MV-4-11 (cell line): ENCODE measurements around the gene GPC5.
"Not testable (repeated sequence)": the region's sequence is repeated elsewhere in the genome, so short reads cannot be mapped to it uniquely, and the experiment has no call there.

Source experiments
- DNase-seq: peaks from one replicate; lab custom pipeline; 2025; lab: John Stamatoyannopoulos, UW

Gene GPC5

DNA sequence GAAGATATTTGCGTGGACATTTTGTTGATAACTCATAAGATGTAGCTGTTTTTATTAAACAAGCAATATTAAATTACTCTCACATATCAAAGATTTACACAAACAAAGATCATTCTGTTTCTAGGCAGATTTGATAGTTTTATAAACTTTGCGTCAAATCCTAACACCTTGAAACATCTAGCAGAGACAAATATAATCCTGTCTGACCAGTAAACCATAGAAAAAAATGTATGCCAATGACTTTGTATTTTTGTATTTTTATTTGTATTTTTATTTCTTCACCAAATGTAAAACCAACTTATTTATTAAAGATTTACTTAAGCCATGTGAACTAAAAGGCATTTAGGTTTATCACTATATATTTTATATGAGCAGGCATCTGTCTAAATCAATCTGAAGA, 494.6 kb downstream of the GPC5 start:
- DNase-seq: no peak

DNA sequence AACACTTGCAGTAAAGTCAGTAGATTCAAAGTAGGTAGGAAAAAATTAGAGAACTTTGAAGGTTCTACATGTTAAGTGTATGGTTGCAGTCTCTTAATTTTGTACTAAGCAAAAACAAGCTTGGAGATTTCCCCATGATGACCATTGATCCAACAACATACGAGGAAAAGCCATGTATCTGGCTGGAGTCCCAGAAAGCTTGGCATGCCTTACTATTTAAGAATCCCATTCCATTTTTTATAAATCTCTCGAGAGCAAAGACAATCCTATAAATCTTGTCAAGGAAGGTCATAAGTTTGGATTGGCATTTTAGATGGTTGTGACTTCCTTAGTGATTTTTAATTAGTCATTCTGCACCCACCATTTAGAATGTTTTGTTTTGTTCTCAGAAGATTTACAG, 495.9 kb downstream of the GPC5 start:
- DNase-seq: no peak

DNA sequence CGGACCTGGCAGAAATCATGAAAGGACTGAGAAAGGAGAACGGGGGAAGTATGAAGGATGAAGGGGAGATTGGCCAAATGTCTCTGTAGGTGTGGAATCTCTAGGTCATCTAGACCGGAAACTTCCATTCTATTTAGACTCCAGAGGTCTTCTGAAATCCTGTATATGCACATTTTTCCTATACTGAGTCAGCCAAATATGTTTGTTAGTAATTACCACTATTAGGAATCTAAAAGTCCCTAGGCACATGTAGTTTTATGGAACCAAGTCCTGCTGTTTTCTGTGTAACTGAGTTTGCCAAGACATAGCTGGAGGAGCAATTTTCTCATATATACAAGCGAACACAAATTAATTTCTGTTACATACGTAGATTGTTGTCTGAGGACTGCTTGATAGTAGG, 498.1 kb downstream of the GPC5 start:
- DNase-seq: no peak

DNA sequence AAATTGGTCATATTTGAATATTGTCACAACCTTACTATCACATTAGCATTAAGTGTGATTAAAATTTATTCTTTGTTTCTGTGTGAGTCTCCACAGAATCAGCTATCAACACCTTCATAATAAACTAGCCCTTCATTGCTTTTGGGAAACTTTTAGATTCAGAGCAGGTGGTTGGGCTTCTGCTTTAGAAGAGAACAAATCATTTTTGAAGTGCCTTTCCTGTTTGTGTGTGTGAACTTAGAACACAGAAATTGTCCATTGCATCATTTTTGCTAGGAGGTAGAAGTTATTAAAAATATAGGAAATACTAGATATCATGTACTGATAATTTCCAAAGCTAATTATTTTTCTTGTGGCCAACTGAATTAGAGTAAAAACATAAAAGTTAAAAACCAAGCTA, 500.6 kb downstream of the GPC5 start:
- DNase-seq: not testable (repeated sequence)

- DNase-seq: no peak
These were observed 503.9 kb downstream of the GPC5 start for GRCh38 chr13:91902291-91902690.

DNA sequence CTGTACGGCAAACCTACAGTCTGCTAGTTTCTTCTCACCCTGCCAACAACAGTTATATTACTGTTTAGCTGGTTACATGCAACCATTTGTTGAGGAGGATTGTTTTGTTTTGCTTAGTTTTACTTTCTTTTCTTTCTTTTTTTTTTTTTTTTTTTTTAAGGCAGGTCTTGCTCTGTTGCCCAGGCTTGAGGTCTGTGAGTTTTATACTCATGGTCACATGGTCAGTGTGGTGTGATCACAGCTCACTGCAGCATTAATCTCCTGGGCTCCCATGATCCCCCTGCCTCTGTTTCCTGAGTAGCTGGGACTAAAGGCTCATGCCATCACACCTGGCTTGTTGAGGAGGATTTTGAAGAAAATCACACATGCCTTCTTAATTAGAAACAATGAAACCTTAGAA, 505.6 kb downstream of the GPC5 start:
- DNase-seq: no peak

GRCh38 chr13:91904597-91904996, 506.2 kb downstream of the GPC5 start:
- no peak for DNase-seq

- no peak for DNase-seq
These were observed 509.0 kb downstream of the GPC5 start for GRCh38 chr13:91907398-91907797.

DNA sequence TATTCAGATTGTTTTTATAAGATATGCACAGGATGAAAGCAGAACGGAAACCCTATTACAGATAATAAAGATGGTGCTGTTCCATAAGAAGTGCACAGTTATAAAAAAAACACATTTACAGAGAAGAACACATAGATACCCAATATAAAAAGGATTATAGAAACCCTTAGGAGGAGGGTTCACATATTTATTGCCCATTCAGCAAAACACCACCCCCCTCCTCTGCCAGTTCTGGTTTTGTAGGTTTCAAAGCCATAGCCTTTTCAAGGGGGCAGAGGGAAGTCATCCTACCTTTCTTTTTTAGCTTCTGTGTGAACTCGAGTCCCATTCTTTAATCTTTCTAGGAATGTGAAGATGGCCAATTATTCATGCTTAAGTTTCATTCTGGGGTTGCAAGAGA, 511.2 kb downstream of the GPC5 start:
- no peak for DNase-seq

GRCh38 chr13:91922969-91923592, 524.7 kb downstream of the GPC5 start:
- no peak for DNase-seq

GRCh38 chr13:91930687-91931086, 532.3 kb downstream of the GPC5 start:
- no peak for DNase-seq

GRCh38 chr13:91934354-91934753, 535.9 kb downstream of the GPC5 start:
- no peak for DNase-seq

GRCh38 chr13:91946498-91947070, 548.2 kb downstream of the GPC5 start:
- DNase-seq: peak; percentile 6

DNA sequence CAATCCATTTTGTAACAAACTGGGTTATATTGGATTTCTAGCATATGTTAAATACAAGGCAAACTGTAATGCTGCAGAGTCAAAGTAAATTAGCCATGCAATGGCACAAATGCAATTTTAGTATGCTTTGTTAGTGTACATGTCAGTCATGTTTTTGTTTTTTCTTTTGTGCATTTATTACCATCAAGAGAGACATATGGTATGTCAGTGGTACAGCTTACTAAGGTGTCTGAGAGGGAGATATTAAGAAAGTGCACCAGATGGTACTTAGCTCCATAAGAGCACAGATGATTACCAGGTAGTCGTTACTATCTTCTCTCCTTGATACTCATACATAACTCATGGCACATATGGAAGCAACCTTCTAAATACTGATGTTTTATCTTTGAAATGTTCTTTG, 550.3 kb downstream of the GPC5 start:
- no peak for DNase-seq

- DNase-seq: no peak
These were observed 552.4 kb downstream of the GPC5 start for GRCh38 chr13:91950803-91951202.

GRCh38 chr13:91955546-91956355, 557.3 kb downstream of the GPC5 start:
- DNase-seq: no peak

GRCh38 chr13:91960947-91961346, 562.5 kb downstream of the GPC5 start:
- no peak for DNase-seq

DNA sequence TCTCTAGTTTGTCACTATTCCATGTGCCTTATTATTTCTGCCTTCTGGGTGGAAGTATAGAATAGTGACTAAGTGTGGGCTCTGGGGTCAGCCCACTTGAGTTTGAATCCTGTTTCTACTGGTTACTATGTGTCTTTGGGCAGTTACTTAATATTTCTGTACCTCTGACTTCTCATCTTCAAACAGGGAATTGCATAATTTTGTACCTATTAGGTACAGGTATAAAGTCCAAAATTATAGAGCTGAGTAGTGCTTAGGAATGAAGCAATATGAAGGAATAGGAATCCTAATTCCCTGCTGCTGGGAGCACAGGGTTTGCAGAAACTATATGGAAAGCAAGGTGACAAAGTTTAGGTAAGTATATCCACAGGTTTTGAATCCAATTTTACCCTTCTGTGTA, 564.5 kb downstream of the GPC5 start:
- no peak for DNase-seq

DNA sequence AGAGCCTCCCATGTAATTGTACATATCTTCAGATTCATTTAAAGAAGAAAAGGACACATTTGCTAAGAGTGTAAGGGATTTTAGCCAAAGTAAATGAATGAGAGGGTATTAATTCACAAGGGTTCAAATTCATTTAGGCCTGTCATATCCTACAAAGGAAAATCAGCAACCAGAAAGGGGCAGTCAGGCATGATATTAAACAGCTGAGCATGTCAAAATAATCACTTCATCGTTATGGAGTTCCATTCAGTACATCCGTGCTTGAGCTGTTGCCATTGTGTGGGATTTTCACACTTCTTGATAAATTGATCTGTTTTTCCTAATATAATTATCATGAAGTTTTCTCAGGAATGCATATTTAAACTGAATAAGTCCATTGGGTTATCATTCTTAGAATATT, 567.1 kb downstream of the GPC5 start:
- DNase-seq: no peak

GRCh38 chr13:91978571-91978970, 580.1 kb downstream of the GPC5 start:
- no peak for DNase-seq

- no peak for DNase-seq
These were observed 588.5 kb downstream of the GPC5 start for GRCh38 chr13:91986761-91987483.

DNA sequence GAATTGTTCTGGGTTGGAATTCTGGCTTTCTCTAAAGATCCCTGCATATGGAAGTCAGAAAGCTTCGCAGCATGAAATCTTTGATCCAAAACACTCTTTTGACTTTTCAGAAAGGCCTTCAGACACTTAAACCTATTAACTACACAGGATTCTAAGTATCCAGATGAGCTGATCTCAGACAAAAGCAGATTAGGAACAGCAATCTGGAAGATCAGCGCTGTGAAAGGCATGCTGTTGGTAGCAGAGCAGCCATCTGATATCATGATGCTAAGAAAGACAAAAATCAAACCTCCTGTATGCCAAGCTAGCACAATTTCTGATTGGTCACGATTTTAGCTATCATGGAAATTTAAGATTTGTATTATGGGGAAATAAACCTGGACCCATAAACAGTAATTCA, 589.9 kb downstream of the GPC5 start:
- DNase-seq: no peak

DNA sequence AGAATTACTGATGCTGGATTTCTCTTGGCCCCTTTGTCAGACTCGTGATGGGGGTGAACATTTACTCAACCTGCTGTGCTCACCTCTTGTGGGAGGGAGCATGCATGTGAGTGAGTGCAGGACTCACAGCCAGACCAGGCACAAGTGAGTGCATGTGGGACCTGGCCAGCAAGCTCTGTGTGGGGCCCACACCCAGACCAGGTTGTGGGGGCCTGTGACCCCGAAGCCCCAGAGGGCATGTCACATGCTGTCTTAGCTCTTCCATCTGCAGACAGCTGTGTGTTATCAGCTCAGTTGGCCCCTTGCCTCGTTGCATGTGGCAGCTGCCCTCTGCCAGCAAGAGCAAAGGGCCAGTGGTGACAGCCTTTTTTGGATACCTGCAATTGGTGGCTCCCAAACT, 614.4 kb downstream of the GPC5 start:
- no peak for DNase-seq
